Esophagus muscularis mucosa (tissue), 4 donors: ENCODE measurements around the gene TRIM63.
A peak's percentile ranks its signal among the peaks of the same experiment; 100 is the strongest.

Experiments
- EP300 ChIP-seq: sonication (generic); formaldehyde crosslinking; IDR thresholded peaks from one replicate; pipeline ENCODE4 v1.6.1; 2017; ENCODE audit warnings: antibody characterized with exemption
- POLR2A ChIP-seq: fragments of 450-650 bp; IDR thresholded peaks from one replicate; pipeline ENCODE4 v1.6.1; 2017; ENCODE audit warnings: antibody characterized with exemption, moderate library complexity, mild to moderate bottlenecking, low read depth
- TF ChIP-seq, protein P1 (sequence below), 3 experiments: fragments of 200-600 bp in 2 of 3; fragments of 450-650 bp in 1 of 3; sonication (generic) in 2 of 3; IDR thresholded peaks; one replicate each; pipeline ENCODE4 v1.5.1; 2017 to 2019; ENCODE audit warnings: antibody characterized with exemption in 3 of 3, mild to moderate bottlenecking in 2 of 3, moderate library complexity in 1 of 3

DNA sequence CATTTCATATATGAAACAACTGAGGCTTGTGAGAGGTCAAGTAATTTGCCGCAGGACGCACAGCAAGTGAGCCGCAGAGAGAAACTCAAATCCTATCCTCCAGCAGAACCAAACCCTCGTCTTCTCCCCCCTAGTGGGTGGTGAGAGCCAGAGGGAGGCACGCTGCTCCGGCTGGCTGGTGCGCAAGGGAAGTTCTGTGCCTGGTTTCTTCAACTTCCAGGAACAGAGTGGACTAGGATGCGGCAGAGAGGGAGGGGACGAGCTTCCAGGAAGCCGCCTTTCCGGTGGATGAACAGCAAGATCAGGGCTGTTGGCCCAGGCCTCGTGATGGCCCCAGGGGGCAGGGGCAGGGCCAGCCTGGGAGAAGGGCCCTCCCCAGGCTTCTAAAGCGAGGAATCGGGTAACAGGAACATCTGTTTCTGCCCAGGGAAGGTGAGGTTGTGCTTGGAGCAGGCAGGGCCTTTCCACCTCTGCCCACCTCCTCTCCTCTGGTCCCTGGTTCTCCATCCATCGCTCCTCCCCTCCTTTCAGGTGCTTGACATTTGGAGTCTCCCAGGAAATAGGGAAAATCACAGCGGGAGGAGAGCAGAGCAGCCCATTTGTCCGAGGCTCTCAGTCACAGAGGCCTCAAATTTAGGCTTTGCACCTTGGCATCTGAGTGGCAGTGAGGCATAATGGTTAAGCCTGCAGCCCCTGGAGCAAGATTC, 27.4 kb upstream of the TRIM63 start:
- TF ChIP-seq, protein P1, sequence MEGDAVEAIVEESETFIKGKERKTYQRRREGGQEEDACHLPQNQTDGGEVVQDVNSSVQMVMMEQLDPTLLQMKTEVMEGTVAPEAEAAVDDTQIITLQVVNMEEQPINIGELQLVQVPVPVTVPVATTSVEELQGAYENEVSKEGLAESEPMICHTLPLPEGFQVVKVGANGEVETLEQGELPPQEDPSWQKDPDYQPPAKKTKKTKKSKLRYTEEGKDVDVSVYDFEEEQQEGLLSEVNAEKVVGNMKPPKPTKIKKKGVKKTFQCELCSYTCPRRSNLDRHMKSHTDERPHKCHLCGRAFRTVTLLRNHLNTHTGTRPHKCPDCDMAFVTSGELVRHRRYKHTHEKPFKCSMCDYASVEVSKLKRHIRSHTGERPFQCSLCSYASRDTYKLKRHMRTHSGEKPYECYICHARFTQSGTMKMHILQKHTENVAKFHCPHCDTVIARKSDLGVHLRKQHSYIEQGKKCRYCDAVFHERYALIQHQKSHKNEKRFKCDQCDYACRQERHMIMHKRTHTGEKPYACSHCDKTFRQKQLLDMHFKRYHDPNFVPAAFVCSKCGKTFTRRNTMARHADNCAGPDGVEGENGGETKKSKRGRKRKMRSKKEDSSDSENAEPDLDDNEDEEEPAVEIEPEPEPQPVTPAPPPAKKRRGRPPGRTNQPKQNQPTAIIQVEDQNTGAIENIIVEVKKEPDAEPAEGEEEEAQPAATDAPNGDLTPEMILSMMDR (IDR thresholded peaks at IDR 0.05): no peak
- TF ChIP-seq EP300: peak; percentile 32
- peak; percentile 2 for TF ChIP-seq POLR2A
